GM19455 (cell line): ENCODE results near the gene AKAP13.
"Not testable (repeated sequence)": the region's sequence is repeated elsewhere in the genome, so short reads cannot be mapped to it uniquely, and the experiment has no call there.

Experiments
- ATAC-seq: cut with Tn5 transposase; IDR thresholded peaks from one replicate; pipeline ENCODE4 v1.9.1; 2021; ENCODE audit not compliant: unreplicated experiment

AKAP13 gene

GRCh38 chr15:85532689-85533088, 152.3 kb downstream of the AKAP13 start:
- ATAC-seq, result no peak

GRCh38 chr15:85534031-85534430, 153.6 kb downstream of the AKAP13 start:
- peak; percentile 82 for ATAC-seq

- ATAC-seq, result not testable (repeated sequence)
Observed at GRCh38 chr15:85535533-85536330, 155.3 kb downstream of the AKAP13 start.

GRCh38 chr15:85536341-85536740, 155.9 kb downstream of the AKAP13 start:
- no peak for ATAC-seq

- ATAC-seq, result no peak
Observed at GRCh38 chr15:85539491-85539890, 159.1 kb downstream of the AKAP13 start.

GRCh38 chr15:85540085-85540797, 159.8 kb downstream of the AKAP13 start:
- ATAC-seq, result no peak

- no peak for ATAC-seq
Observed at GRCh38 chr15:85541744-85542143, 161.3 kb downstream of the AKAP13 start.

GRCh38 chr15:85542488-85542887, 162.1 kb downstream of the AKAP13 start:
- no peak for ATAC-seq

- ATAC-seq, result no peak
Observed at GRCh38 chr15:85542895-85543331, 162.5 kb downstream of the AKAP13 start.

GRCh38 chr15:85543741-85544155, 163.3 kb downstream of the AKAP13 start:
- ATAC-seq, result no peak

GRCh38 chr15:85545185-85545584, 164.8 kb downstream of the AKAP13 start:
- ATAC-seq, result no peak

GRCh38 chr15:85545752-85546151, 165.3 kb downstream of the AKAP13 start:
- no peak for ATAC-seq

GRCh38 chr15:85547386-85547785, 167.0 kb downstream of the AKAP13 start:
- ATAC-seq, result no peak

GRCh38 chr15:85550283-85550682, 169.9 kb downstream of the AKAP13 start:
- no peak for ATAC-seq

GRCh38 chr15:85551221-85551832, 170.9 kb downstream of the AKAP13 start:
- ATAC-seq, result no peak

- no peak for ATAC-seq
Observed at GRCh38 chr15:85554852-85555521, 174.6 kb downstream of the AKAP13 start.

- ATAC-seq, result no peak
Observed at GRCh38 chr15:85555875-85556617, 175.6 kb downstream of the AKAP13 start.

GRCh38 chr15:85556618-85556895, 176.2 kb downstream of the AKAP13 start:
- no peak for ATAC-seq

GRCh38 chr15:85557385-85557784, 177.0 kb downstream of the AKAP13 start:
- no peak for ATAC-seq

GRCh38 chr15:85558848-85559247, 178.4 kb downstream of the AKAP13 start:
- no peak for ATAC-seq

GRCh38 chr15:85559530-85559929, 179.1 kb downstream of the AKAP13 start:
- no peak for ATAC-seq
